OCI-LY7 (cell line): ENCODE measurements around the gene MT4.

ENCODE experiments used
- EZH2phosphoT487 ChIP-seq: fragments of 200-600 bp; sonication (generic); IDR thresholded peaks from 2 replicates; pipeline ENCODE4 v1.6.1; 2018; ENCODE audit warnings: low read depth, borderline replicate concordance, mild to moderate bottlenecking, mixed run types, antibody characterized with exemption, low read length, moderate library complexity, mixed read lengths
- TF ChIP-seq, protein P1 (sequence below): fragments of 200-600 bp; sonication (generic); conservative IDR thresholded peaks from 2 replicates; pipeline ENCODE4 v1.5.1; 2014; ENCODE audit warnings: mild to moderate bottlenecking, antibody characterized with exemption, low read length, moderate library complexity, mixed read lengths

- TF ChIP-seq, protein P1, sequence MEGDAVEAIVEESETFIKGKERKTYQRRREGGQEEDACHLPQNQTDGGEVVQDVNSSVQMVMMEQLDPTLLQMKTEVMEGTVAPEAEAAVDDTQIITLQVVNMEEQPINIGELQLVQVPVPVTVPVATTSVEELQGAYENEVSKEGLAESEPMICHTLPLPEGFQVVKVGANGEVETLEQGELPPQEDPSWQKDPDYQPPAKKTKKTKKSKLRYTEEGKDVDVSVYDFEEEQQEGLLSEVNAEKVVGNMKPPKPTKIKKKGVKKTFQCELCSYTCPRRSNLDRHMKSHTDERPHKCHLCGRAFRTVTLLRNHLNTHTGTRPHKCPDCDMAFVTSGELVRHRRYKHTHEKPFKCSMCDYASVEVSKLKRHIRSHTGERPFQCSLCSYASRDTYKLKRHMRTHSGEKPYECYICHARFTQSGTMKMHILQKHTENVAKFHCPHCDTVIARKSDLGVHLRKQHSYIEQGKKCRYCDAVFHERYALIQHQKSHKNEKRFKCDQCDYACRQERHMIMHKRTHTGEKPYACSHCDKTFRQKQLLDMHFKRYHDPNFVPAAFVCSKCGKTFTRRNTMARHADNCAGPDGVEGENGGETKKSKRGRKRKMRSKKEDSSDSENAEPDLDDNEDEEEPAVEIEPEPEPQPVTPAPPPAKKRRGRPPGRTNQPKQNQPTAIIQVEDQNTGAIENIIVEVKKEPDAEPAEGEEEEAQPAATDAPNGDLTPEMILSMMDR = no peak
- TF ChIP-seq EZH2phosphoT487 = no peak
Measured at GRCh38 chr16:56518425-56518824, 46.4 kb upstream of the MT4 start.
